Measurements from ENCODE around the gene ASIC2. TPM values are rescaled to one million over a fixed set of nuclear protein-coding genes. Genes with fewer than 3 reads are reported as not detected.

ASIC2 gene
- total RNA-seq, 1 donor from 2014 or later: 0.23 TPM

DNA sequence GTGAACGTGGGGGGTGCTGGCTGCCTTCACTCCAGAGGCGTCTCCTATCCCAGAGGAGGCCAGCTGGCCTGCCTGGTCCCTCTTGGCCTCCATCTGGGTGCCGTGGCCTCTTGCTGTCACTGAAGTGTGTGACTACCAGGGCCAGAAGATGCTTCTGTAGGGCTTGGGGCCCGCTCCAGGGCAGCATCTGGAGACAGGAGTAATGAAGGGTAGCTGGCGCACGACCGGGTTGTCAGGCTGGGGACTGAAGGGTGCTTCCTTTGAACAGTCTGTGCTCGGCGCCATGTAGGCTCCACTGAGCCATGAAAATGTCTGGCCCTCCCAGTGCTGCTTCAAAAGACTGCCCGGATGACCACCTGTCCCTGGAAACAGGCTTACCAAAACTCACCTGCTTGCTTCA, 31.3 kb downstream of the ASIC2 start:
- TF ChIP-seq, protein P1, sequence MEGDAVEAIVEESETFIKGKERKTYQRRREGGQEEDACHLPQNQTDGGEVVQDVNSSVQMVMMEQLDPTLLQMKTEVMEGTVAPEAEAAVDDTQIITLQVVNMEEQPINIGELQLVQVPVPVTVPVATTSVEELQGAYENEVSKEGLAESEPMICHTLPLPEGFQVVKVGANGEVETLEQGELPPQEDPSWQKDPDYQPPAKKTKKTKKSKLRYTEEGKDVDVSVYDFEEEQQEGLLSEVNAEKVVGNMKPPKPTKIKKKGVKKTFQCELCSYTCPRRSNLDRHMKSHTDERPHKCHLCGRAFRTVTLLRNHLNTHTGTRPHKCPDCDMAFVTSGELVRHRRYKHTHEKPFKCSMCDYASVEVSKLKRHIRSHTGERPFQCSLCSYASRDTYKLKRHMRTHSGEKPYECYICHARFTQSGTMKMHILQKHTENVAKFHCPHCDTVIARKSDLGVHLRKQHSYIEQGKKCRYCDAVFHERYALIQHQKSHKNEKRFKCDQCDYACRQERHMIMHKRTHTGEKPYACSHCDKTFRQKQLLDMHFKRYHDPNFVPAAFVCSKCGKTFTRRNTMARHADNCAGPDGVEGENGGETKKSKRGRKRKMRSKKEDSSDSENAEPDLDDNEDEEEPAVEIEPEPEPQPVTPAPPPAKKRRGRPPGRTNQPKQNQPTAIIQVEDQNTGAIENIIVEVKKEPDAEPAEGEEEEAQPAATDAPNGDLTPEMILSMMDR (conservative IDR thresholded peaks at IDR 0.05; ENCODE audit: low read depth, low read length): no peak
- no peak overlapping the region for H3K4me3 ChIP-seq (ENCODE audit: low read depth, low read length)
- DNase-seq (ENCODE audit: low read depth): no peak

DNA sequence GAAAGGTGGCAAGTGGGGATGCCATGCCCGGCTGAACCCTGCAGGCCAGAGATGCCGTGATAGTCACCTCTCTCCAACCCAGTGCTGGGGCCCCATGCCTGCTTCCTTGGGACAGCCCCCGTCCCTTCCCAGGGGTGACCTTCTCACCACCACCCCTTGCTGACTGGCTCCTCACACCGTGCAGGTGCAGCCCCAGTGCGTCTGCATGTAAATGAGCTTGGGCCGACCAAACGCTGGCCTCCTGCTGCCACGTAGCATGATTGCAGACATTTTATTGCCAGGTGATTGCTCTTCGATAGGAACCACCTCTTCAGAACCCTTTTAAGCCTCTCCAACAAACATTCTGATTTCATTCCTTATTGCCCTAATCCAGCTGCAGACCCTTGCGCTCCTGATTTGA, 32.5 kb downstream of the ASIC2 start:
- no peak overlapping the region for H3K4me3 ChIP-seq (ENCODE audit: low read depth, low read length)
- TF ChIP-seq, protein P1 (conservative IDR thresholded peaks at IDR 0.05; ENCODE audit: low read depth, low read length): no peak
- no peak for DNase-seq (ENCODE audit: low read depth)

DNA sequence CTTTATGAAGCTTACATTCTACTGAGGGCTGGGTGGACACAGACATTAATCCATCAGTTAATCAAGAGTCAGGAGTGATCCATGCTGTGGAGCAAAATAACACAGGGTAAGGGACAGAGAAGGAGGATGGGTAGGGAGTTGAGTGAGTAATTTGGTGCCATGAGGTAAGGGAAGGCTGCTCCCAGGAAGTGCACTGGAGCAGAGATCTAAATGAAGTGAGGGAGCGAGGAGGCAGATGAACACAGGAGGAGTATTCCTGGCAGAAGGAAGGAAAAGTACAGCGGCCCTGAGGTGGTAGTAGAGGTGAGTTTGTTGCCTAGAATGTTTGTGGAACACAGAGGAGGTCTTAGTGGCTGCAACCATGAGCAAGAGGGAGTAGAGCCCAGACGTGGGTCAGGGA, 34.8 kb downstream of the ASIC2 start:
- no peak overlapping the region for H3K4me3 ChIP-seq (ENCODE audit: low read depth, low read length)
- DNase-seq (ENCODE audit: low read depth): peak; percentile 39
- TF ChIP-seq, protein P1 (conservative IDR thresholded peaks at IDR 0.05; ENCODE audit: low read depth, low read length): no peak

DNA sequence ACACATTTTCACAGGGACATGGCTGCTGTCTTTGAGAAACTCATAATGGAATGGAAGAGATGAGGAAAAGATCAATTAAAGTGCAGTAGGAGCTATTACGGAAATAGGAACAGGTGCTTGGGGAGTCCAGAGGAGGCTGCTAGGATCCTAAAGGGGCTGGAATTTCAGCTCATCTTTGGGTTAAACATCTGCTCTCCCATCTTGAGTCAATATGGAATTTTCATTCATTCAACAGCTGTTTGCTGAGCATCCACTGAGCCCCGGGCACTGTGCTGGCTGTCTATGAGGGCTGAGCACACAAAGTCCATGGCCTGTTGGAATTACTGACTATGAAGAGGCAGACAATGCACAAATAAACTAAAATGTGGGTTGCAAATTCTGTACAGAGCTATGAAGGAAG, 47.9 kb downstream of the ASIC2 start:
- H3K4me3 ChIP-seq (ENCODE audit: low read depth, low read length): no peak overlapping the region
- TF ChIP-seq, protein P1 (conservative IDR thresholded peaks at IDR 0.05; ENCODE audit: low read depth, low read length): no peak
- DNase-seq (ENCODE audit: low read depth): no peak

DNA sequence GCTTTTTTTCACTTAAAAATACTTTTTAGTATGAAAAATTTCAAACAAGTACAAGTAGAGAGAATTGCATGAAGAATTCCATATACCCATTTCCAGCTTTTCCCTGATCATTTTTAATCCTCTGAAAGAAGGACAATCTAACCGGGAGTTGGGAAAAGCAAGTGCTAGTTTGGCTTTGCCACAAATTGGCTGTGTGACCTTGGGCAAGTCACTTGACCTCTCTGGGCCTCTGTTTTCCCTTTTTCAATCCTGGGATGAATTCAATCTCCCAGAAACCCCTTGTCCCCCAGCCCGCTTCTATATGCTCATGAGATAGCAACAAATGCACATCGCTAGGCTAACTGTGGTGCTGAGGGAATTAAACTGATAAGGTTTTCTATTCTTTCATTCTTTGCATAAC, 49.4 kb downstream of the ASIC2 start:
- no peak for DNase-seq (ENCODE audit: low read depth)
- no peak overlapping the region for H3K4me3 ChIP-seq (ENCODE audit: low read depth, low read length)
- TF ChIP-seq, protein P1 (conservative IDR thresholded peaks at IDR 0.05; ENCODE audit: low read depth, low read length): no peak

DNA sequence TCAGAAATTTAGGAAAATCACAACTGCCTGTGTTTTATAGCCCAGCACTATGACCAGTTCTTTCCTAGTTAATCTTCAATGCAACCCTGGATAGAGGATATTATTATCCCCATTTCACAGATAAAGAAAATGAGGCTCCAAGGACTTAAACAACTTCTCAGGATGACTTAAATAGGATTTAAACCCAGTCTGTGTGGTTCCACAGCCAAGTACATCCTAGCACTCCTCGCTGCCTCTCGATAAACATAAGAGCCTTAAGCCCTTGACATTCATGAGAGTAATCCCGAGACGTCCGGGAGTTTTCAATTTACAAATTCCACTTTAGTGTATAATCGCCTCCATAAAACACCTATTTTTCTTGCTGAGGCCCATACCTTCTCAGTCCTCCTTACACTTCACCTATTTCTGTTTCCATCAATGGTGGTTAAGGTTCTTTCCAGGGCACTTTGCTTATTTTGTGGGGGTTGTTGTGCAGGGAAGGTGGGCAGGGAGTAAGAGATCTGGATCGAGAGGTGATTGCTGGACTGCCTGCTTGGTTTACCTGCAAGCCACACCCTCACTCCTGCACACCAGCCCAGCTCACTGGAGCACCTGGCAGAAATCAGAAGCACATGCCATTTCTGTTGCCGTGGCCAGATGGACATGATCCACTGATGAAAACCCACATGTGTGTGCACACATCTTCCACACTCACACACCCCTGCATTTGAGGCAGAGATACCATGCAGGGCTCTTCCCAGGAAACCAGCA, 50.5 kb downstream of the ASIC2 start:
- no peak overlapping the region for H3K4me3 ChIP-seq (ENCODE audit: low read depth, low read length)
- TF ChIP-seq, protein P1 (conservative IDR thresholded peaks at IDR 0.05; ENCODE audit: low read depth, low read length): no peak
- DNase-seq (ENCODE audit: low read depth): no peak

DNA sequence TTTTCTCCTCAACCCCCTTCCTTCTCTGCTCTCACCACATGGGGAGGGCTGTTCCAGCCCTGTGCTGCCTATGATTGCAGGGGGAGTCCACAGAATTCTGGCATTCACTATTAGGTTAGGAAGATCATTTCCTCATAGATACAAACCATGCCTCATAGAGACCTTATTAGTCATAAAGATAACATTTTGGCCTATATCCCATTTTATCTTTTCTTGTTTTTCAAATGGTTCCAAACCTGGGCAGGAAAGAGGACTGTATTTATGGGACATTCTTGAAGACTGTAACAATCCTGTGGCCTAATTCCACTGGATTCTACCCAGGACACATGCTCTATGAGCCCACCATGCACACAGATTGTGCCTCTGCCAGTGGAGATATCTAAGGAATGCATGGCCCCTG, 51.7 kb downstream of the ASIC2 start:
- H3K4me3 ChIP-seq (ENCODE audit: low read depth, low read length): no peak overlapping the region
- TF ChIP-seq, protein P1 (conservative IDR thresholded peaks at IDR 0.05; ENCODE audit: low read depth, low read length): no peak
- no peak for DNase-seq (ENCODE audit: low read depth)
